ENCODE results near the gene BABAM2. TPM values are rescaled to one million over a fixed set of nuclear protein-coding genes. Genes with fewer than 3 reads are reported as not detected.
"Not testable (repeated sequence)": the region's sequence is repeated elsewhere in the genome, so short reads cannot be mapped to it uniquely, and the experiment has no call there.

The BABAM2 gene
- total RNA-seq, 1 donor from 2014 or later = 43.5 TPM

- H3K36me3 Mint-ChIP-seq = peaks cover 11% of the 10 kb centered on the region
- no peak for DNase-seq (ENCODE audit: low spot score in 2 of 2, unreplicated experiment in 2 of 2)
- no peaks in the 10 kb centered on the region for H3K4me1 Mint-ChIP-seq
- TF ChIP-seq, protein P1, sequence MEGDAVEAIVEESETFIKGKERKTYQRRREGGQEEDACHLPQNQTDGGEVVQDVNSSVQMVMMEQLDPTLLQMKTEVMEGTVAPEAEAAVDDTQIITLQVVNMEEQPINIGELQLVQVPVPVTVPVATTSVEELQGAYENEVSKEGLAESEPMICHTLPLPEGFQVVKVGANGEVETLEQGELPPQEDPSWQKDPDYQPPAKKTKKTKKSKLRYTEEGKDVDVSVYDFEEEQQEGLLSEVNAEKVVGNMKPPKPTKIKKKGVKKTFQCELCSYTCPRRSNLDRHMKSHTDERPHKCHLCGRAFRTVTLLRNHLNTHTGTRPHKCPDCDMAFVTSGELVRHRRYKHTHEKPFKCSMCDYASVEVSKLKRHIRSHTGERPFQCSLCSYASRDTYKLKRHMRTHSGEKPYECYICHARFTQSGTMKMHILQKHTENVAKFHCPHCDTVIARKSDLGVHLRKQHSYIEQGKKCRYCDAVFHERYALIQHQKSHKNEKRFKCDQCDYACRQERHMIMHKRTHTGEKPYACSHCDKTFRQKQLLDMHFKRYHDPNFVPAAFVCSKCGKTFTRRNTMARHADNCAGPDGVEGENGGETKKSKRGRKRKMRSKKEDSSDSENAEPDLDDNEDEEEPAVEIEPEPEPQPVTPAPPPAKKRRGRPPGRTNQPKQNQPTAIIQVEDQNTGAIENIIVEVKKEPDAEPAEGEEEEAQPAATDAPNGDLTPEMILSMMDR (IDR thresholded peaks at IDR 0.05; ENCODE audit: unreplicated experiment) = no peak
- no peak overlapping the region for H3K27ac Mint-ChIP-seq
- H3K4me3 Mint-ChIP-seq = no peak overlapping the region
- peaks cover 22% of the 10 kb centered on the region for H3K9me3 Mint-ChIP-seq
- no peaks in the 10 kb centered on the region for H3K27me3 Mint-ChIP-seq (ENCODE audit: low read depth)
Observed at GRCh38 chr2:28002181-28002580, 111.7 kb downstream of the BABAM2 start.

GRCh38 chr2:28004086-28004485 lies 113.6 kb downstream of the BABAM2 start:
- H3K9me3 Mint-ChIP-seq = peaks cover 22% of the 10 kb centered on the region
- H3K27ac Mint-ChIP-seq = no peak overlapping the region
- H3K4me3 Mint-ChIP-seq = no peak overlapping the region
- H3K4me1 Mint-ChIP-seq = no peaks in the 10 kb centered on the region
- H3K36me3 Mint-ChIP-seq = peaks cover 11% of the 10 kb centered on the region
- no peak for DNase-seq (ENCODE audit: low spot score in 2 of 2, unreplicated experiment in 2 of 2)
- H3K27me3 Mint-ChIP-seq (ENCODE audit: low read depth) = no peaks in the 10 kb centered on the region
- TF ChIP-seq, protein P1 (IDR thresholded peaks at IDR 0.05; ENCODE audit: unreplicated experiment) = no peak

DNA sequence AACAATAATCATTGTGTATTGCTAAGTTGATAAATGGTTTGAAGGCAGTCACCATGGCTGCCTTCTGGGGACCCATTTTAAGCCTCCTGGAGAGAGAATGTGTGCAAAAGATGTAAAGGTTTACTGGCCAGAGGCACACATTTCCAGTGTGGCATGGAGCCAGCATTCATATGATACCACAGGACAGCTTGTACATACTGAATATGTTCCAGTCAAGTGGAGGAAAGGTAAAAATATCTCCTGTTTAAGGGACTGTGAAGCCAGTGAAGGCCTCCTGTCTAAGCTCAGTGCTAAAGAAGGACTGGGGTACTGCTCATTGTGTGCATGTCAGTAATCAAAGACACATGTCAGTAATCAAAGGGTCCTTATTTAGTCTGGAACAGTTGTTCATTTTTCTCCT lies 119.2 kb downstream of the BABAM2 start:
- no peak overlapping the region for H3K4me3 Mint-ChIP-seq
- TF ChIP-seq, protein P1 (IDR thresholded peaks at IDR 0.05; ENCODE audit: unreplicated experiment) = no peak
- H3K36me3 Mint-ChIP-seq = no peaks in the 10 kb centered on the region
- H3K27ac Mint-ChIP-seq = no peak overlapping the region
- no peaks in the 10 kb centered on the region for H3K9me3 Mint-ChIP-seq
- DNase-seq (ENCODE audit: low spot score in 2 of 2, unreplicated experiment in 2 of 2) = no peak
- no peaks in the 10 kb centered on the region for H3K27me3 Mint-ChIP-seq (ENCODE audit: low read depth)
- no peaks in the 10 kb centered on the region for H3K4me1 Mint-ChIP-seq

GRCh38 chr2:28011322-28011737 lies 120.8 kb downstream of the BABAM2 start:
- H3K4me3 Mint-ChIP-seq = no peak overlapping the region
- no peak overlapping the region for H3K27ac Mint-ChIP-seq
- peaks cover 3% of the 10 kb centered on the region for H3K9me3 Mint-ChIP-seq
- H3K36me3 Mint-ChIP-seq = no peaks in the 10 kb centered on the region
- H3K4me1 Mint-ChIP-seq = no peaks in the 10 kb centered on the region
- TF ChIP-seq, protein P1 (IDR thresholded peaks at IDR 0.05; ENCODE audit: unreplicated experiment) = no peak
- H3K27me3 Mint-ChIP-seq (ENCODE audit: low read depth) = no peaks in the 10 kb centered on the region
- DNase-seq (ENCODE audit: low spot score in 2 of 2, unreplicated experiment in 2 of 2) = no peak

DNA sequence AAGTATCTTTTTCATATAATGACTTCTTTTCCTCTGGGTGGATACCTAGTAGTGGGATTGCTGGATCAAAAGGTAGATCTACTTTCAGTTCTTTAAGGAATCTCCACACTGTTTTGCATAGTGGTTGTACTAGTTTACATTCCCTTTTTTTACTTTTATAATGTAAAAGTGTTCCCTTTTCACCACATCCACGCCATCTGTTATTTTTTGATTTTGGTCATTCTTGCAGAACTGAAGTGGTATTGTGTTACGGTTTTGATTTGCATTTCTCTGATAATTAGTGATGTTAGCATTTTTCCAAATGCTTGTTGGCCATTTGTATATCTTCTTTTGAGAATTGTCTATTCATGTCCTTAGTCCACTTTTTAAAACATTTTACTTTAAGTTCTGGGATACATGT lies 127.9 kb downstream of the BABAM2 start:
- not testable (repeated sequence) for H3K36me3 Mint-ChIP-seq; DNase-seq (ENCODE audit: low spot score in 2 of 2, unreplicated experiment in 2 of 2); H3K4me3 Mint-ChIP-seq; H3K4me1 Mint-ChIP-seq; H3K27ac Mint-ChIP-seq; H3K27me3 Mint-ChIP-seq (ENCODE audit: low read depth)
- H3K9me3 Mint-ChIP-seq = peaks cover 16% of the 10 kb centered on the region

- peaks cover 16% of the 10 kb centered on the region for H3K9me3 Mint-ChIP-seq
- not testable (repeated sequence) for H3K27me3 Mint-ChIP-seq (ENCODE audit: low read depth); DNase-seq (ENCODE audit: low spot score in 2 of 2, unreplicated experiment in 2 of 2); H3K4me1 Mint-ChIP-seq; H3K36me3 Mint-ChIP-seq; H3K4me3 Mint-ChIP-seq; H3K27ac Mint-ChIP-seq
Observed at GRCh38 chr2:28019521-28019920, 129.0 kb downstream of the BABAM2 start.

DNA sequence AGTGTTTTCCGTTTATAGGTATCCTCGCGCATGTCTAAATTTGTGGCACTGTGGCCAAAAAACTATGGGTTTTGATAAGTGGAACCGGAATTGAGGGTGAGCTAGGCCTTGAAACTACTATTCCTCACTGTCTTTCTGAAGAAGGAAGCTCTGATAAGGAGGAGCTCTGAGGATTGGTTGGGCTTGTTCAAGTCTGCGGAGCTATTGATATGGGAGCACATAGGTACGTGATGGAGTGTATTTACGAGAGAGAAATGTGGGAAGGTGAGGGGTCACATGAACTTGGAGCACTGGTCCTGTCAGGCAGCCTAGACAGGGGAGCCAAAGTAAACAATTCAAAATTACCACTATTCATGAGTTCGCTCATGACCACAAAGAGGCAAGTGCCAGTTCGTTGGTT lies 131.4 kb downstream of the BABAM2 start:
- Mint-ChIP-seq H3K36me3 (peaks cover 15% of the 10 kb centered on the region), H3K27me3 (ENCODE audit: low read depth) (no peaks in the 10 kb centered on the region), H3K4me3 (no peak overlapping the region), H3K9me3 (peaks cover 12% of the 10 kb centered on the region), H3K4me1 (no peaks in the 10 kb centered on the region), H3K27ac (no peak overlapping the region)
- no peak for DNase-seq (ENCODE audit: low spot score in 2 of 2, unreplicated experiment in 2 of 2)
- TF ChIP-seq, protein P1 (IDR thresholded peaks at IDR 0.05; ENCODE audit: unreplicated experiment) = no peak

Data from mesothelial cell of epicardium (in vitro differentiated cells).